T-cell (primary cell): ENCODE data around the gene EEF1A2. TPM values are rescaled to one million over a fixed set of nuclear protein-coding genes. Genes with fewer than 3 reads are reported as not detected.

Experiments
- ATAC-seq, 4 experiments: fragments of 200-7000 bp in 3 of 4; fragments of 150-1000 bp in 1 of 4; cut with Tn5 transposase; replicated peaks in 1 of 4; 1 replicate in 3 of 4; 2 replicates in 1 of 4; pipeline ENCODE4 v1.10.0; 2021; ENCODE audit warnings: moderate library complexity in 3 of 4, mild to moderate bottlenecking in 2 of 4, moderate number of reproducible peaks in 1 of 4
- CTCF ChIA-PET, 2 donors: fragments of 300-600 bp; sonication (Branson Sonifier 250); formaldehyde crosslinking; loops; one replicate each; lab custom pipeline; 2022; ENCODE audit warnings: antibody characterized with exemption in 2 of 2; lab: Charles Lee
- POLR2A ChIA-PET, 2 donors: fragments of 300-600 bp; sonication (Branson Sonifier 250); formaldehyde crosslinking; loops; one replicate each; lab custom pipeline; 2022; ENCODE audit warnings: antibody characterized with exemption in 2 of 2; lab: Charles Lee
- DNase-seq, 35 experiments: peaks; one replicate each; pipeline versions ENCODE4 v3.0.0 to v3.0.0-alpha.2; 2013 to 2023
- H3K27ac ChIP-seq: one replicate; pipeline ENCODE4 v1.5.1; 2013; ENCODE audit warnings: low read length
- H3K27me3 ChIP-seq, 2 experiments: replicated peaks in 1 of 2; 1 replicate in 1 of 2; 2 replicates in 1 of 2; pipeline versions ENCODE4 v1.6.1 to v1.7.0; 2013; ENCODE audit warnings: low read length in 1 of 2, mixed read lengths in 1 of 2; ENCODE audit not compliant: control insufficient read depth in 2 of 2, insufficient read depth in 2 of 2; ENCODE audit errors: extremely low read depth in 1 of 2
- H3K36me3 ChIP-seq, 2 donors: 1 replicate in 1 of 2; 2 replicates in 1 of 2; pipeline versions ENCODE4 v1.6.1 to v1.7.0; 2013; ENCODE audit warnings: low read length in 1 of 2; ENCODE audit not compliant: control insufficient read depth in 2 of 2, insufficient read depth in 1 of 2; ENCODE audit errors: extremely low read depth in 1 of 2
- H3K4me1 ChIP-seq, 2 experiments: 1 replicate in 1 of 2; 2 replicates in 1 of 2; pipeline versions ENCODE4 v1.6.1 to v1.7.0; 2013; ENCODE audit warnings: low read length in 2 of 2, mixed read lengths in 1 of 2; ENCODE audit not compliant: insufficient read depth in 2 of 2, control insufficient read depth in 1 of 2; ENCODE audit errors: extremely low read depth in 1 of 2
- H3K4me3 ChIP-seq, 2 donors: 1 replicate in 1 of 2; 2 replicates in 1 of 2; pipeline versions ENCODE4 v1.5.1 to v1.7.0; 2013; ENCODE audit warnings: mild to moderate bottlenecking in 2 of 2, low read length in 1 of 2, moderate library complexity in 1 of 2; ENCODE audit not compliant: control insufficient read depth in 1 of 2; ENCODE audit errors: extremely low read depth in 1 of 2
- H3K9me3 ChIP-seq: 2 replicates; pipeline ENCODE4 v1.7.0; 2013
- H3K27ac Mint-ChIP-seq, 2 donors: one replicate each; pipeline ENCODE4 v1.8.0; 2020 to 2021; ENCODE audit warnings: mild to moderate bottlenecking in 2 of 2, mixed read lengths in 2 of 2
- H3K27me3 Mint-ChIP-seq, 2 donors: one replicate each; pipeline ENCODE4 v1.8.0; 2021 to 2022; ENCODE audit warnings: mixed read lengths in 2 of 2
- H3K36me3 Mint-ChIP-seq: one replicate; pipeline ENCODE4 v1.8.0; 2021; ENCODE audit warnings: mixed read lengths
- H3K4me1 Mint-ChIP-seq, 3 donors: one replicate each; pipeline ENCODE4 v1.8.0; 2020 to 2022; ENCODE audit warnings: mixed read lengths in 3 of 3, mild to moderate bottlenecking in 1 of 3
- H3K4me3 Mint-ChIP-seq, 3 donors: one replicate each; pipeline ENCODE4 v1.8.0; 2020 to 2022; ENCODE audit warnings: mild to moderate bottlenecking in 3 of 3, mixed read lengths in 3 of 3, moderate library complexity in 3 of 3
- H3K9me3 Mint-ChIP-seq, 3 donors: one replicate each; pipeline ENCODE4 v1.8.0; 2020 to 2022; ENCODE audit warnings: mixed read lengths in 3 of 3
- WGBS: methylation state at CpG from one replicate; pipeline ENCODE4 v1.1.5; 2013; ENCODE audit warnings: missing lambda C conversion rate; ENCODE audit not compliant: insufficient coverage; 5-methylcytosine and 5-hydroxymethylcytosine counted together
- total RNA-seq, 35 experiments: library from RNA in 6 of 35; stranded (reverse) in 6 of 35; fragments of 120-200 nt in 1 of 35; gene quantifications; one replicate each; pipeline versions ENCODE4 v1.2.1 to v1.2.4 and lab custom pipeline; 2013 to 2026

Gene EEF1A2
- total RNA-seq, 5 donors from 2014 or later (not counting 1 experiment from before 2014, with no cell fraction given) = 0.50 to 3.1 (median 1.1) TPM

GRCh38 chr20:63499338-63499969 lies 571 bp upstream of the EEF1A2 start:
- Histone ChIP-seq H3K27ac (no peak overlapping the region), H3K9me3 (no peaks in the 10 kb centered on the region), H3K4me1 (peaks cover 0 to 29% of the 10 kb centered on the region in 2 experiments), H3K4me3 (peak overlapping the region; percentile 4 to 30), H3K36me3 (no peaks in the 10 kb centered on the region), H3K27me3 (peaks cover 0 to 76% of the 10 kb centered on the region in 2 experiments)
- H3K27me3 Mint-ChIP-seq = peaks cover 0 to 20% of the 10 kb centered on the region in 2 donors
- H3K36me3 Mint-ChIP-seq = no peaks in the 10 kb centered on the region
- H3K4me3 Mint-ChIP-seq = peak overlapping the region; percentile 24 to 45 (median 39)
- DNase-seq (no peak), ATAC-seq (peak; percentile 9 to 33 (median 16))
- ChIA-PET POLR2A (no interaction called here), CTCF (no interaction called here)
- H3K27ac Mint-ChIP-seq = no peak overlapping the region
- WGBS = 18% methylated on average over 44 of the region's 48 CpGs
- peaks cover 0 to 4% (median 3%) of the 10 kb centered on the region in 3 donors for H3K9me3 Mint-ChIP-seq
- peaks cover 0 to 8% (median 4%) of the 10 kb centered on the region in 3 donors for H3K4me1 Mint-ChIP-seq

- H3K27ac Mint-ChIP-seq = no peak overlapping the region
Observed at GRCh38 chr20:63497946-63498935, 642 bp downstream of the EEF1A2 start.

GRCh38 chr20:63497138-63497945 lies 1.5 kb downstream of the EEF1A2 start:
- Mint-ChIP-seq H3K36me3 (no peaks in the 10 kb centered on the region), H3K27me3 (peaks cover 5 to 20% of the 10 kb centered on the region in 2 donors), H3K4me3 (peak overlapping the region in 2 of 3 donors; percentile 31 to 52), H3K27ac (peak overlapping the region in 1 of 2 donors; percentile 43), H3K9me3 (no peaks in the 10 kb centered on the region), H3K4me1 (peaks cover 0 to 8% (median 4%) of the 10 kb centered on the region in 3 donors)
- no peak overlapping the region for H3K4me3 ChIP-seq
- DNase-seq = no peak
- no peaks in the 10 kb centered on the region for H3K36me3 ChIP-seq
- WGBS = 83% methylated on average over 12 of the region's 20 CpGs
- no peaks in the 10 kb centered on the region for H3K9me3 ChIP-seq
- H3K4me1 ChIP-seq = peaks cover 0 to 29% of the 10 kb centered on the region in 2 experiments
- ChIA-PET CTCF (interaction anchor here in 1 of 2 donors (0.6 kb wide), 1 partner anchor 23 kb away, joined by 4 read pairs; the partner anchor contains the start of gene PPDPF), POLR2A (no interaction called here)
- H3K27ac ChIP-seq = no peak overlapping the region
- peaks cover 0 to 66% of the 10 kb centered on the region in 2 experiments for H3K27me3 ChIP-seq
- ATAC-seq = no peak

More at GRCh38 chr20:63497946-63498935, 642 bp downstream of the EEF1A2 start:
- peaks cover 0 to 20% of the 10 kb centered on the region in 2 donors for H3K27me3 Mint-ChIP-seq
- Histone ChIP-seq H3K4me1 (peaks cover 0 to 29% of the 10 kb centered on the region in 2 experiments), H3K4me3 (no peak overlapping the region), H3K27me3 (peaks cover 0 to 74% of the 10 kb centered on the region in 2 experiments), H3K9me3 (no peaks in the 10 kb centered on the region), H3K36me3 (no peaks in the 10 kb centered on the region), H3K27ac (no peak overlapping the region)
- peak overlapping the region in 1 of 3 donors; percentile 52 for H3K4me3 Mint-ChIP-seq
- H3K4me1 Mint-ChIP-seq = peaks cover 0 to 8% (median 4%) of the 10 kb centered on the region in 3 donors
- H3K36me3 Mint-ChIP-seq = no peaks in the 10 kb centered on the region
- H3K9me3 Mint-ChIP-seq = no peaks in the 10 kb centered on the region
- ChIA-PET POLR2A (no interaction called here), CTCF (no interaction called here)
- ATAC-seq = no peak
- WGBS = 10% methylated on average over 48 of the region's 60 CpGs
- DNase-seq = no peak

- Histone ChIP-seq H3K36me3 (no peaks in the 10 kb centered on the region), H3K9me3 (no peaks in the 10 kb centered on the region), H3K4me1 (peaks cover 0 to 29% of the 10 kb centered on the region in 2 experiments), H3K4me3 (peak overlapping the region; percentile 27 to 47), H3K27me3 (peaks cover 0 to 61% of the 10 kb centered on the region in 2 experiments), H3K27ac (no peak overlapping the region)
- H3K4me3 Mint-ChIP-seq = peak overlapping the region in 2 of 3 donors; percentile 31 to 52
- peaks cover 0 to 8% (median 4%) of the 10 kb centered on the region in 3 donors for H3K4me1 Mint-ChIP-seq
- ChIA-PET CTCF (interaction anchor here in 1 of 2 donors (0.6 to 0.7 kb wide), 2 partner anchors 24 to 668 kb away, joined by 3 to 4 read pairs; partner anchors contain the start of gene PPDPF), POLR2A (no interaction called here)
- DNase-seq (no peak), ATAC-seq (no peak)
- H3K27ac Mint-ChIP-seq = no peak overlapping the region
- H3K27me3 Mint-ChIP-seq = peaks cover 8 to 23% of the 10 kb centered on the region in 2 donors
- no peaks in the 10 kb centered on the region for H3K36me3 Mint-ChIP-seq
- no peaks in the 10 kb centered on the region for H3K9me3 Mint-ChIP-seq
- WGBS = 60% methylated on average over 10 of the region's 16 CpGs
Observed at GRCh38 chr20:63496596-63497120, 2.2 kb downstream of the EEF1A2 start.

- ATAC-seq = peak; percentile 48 to 73 (median 64)
- peak overlapping the region; percentile 27 to 47 for H3K4me3 ChIP-seq
- H3K27ac ChIP-seq = no peak overlapping the region
- DNase-seq = peak; percentile 42 to 85 (median 67)
- WGBS = 46% methylated on average over 28 of the region's 48 CpGs
- no peaks in the 10 kb centered on the region for H3K9me3 ChIP-seq
- H3K27me3 ChIP-seq = peaks cover 0 to 65% of the 10 kb centered on the region in 2 experiments
- peaks cover 0 to 6% (median 4%) of the 10 kb centered on the region in 3 donors for H3K4me1 Mint-ChIP-seq
- peaks cover 0 to 29% of the 10 kb centered on the region in 2 experiments for H3K4me1 ChIP-seq
- ChIA-PET POLR2A (interaction anchor here in 1 of 2 donors (0.7 kb wide), 1 partner anchor 265 kb away, joined by 3 read pairs; no protein-coding TSS in a partner anchor), CTCF (interaction anchor here in 1 of 2 donors (0.7 kb wide), 1 partner anchor 669 kb away, joined by 3 read pairs; no protein-coding TSS in a partner anchor)
- H3K36me3 Mint-ChIP-seq = no peaks in the 10 kb centered on the region
- no peaks in the 10 kb centered on the region for H3K9me3 Mint-ChIP-seq
- peaks cover 13 to 26% of the 10 kb centered on the region in 2 donors for H3K27me3 Mint-ChIP-seq
- H3K36me3 ChIP-seq = no peaks in the 10 kb centered on the region
- no peak overlapping the region for H3K27ac Mint-ChIP-seq
- H3K4me3 Mint-ChIP-seq = peak overlapping the region in 2 of 3 donors; percentile 52 to 60
Observed at GRCh38 chr20:63495741-63496595, 2.9 kb downstream of the EEF1A2 start.
